SK-N-MC (cell line): Measurements from ENCODE around the gene UBQLN3.

Source experiments
- EZH2 ChIP-seq: fragments of 200-600 bp; sonication (generic); IDR thresholded peaks from one replicate; pipeline ENCODE4 v1.6.1; 2017; ENCODE audit warnings: antibody characterized with exemption
- POLR2AphosphoS5 ChIP-seq: IDR thresholded peaks from 2 replicates; pipeline ENCODE4 v1.6.1; 2012; ENCODE audit warnings: mild to moderate bottlenecking, low read depth, low read length, borderline replicate concordance

DNA sequence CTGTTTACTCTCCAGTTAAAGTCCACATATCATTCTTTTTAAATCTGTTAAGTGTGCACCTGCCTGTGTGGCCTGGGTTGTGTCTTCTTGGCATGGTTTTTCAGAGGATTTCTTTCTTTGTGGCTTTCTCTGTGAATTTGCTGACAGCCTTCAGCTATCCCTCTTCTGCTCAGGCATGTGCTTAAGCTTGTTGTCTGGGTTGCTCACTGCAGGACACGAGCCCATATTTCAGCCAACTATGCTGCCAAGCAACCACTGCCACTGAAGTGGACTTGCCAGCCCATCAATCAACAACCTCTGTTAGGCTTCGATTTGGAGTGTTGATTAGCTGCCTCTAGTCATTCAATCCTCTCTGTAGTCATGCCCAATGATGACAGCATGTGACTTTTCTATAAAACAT lies 42.2 kb downstream of the UBQLN3 start:
- TF ChIP-seq EZH2, result no peak
- TF ChIP-seq POLR2AphosphoS5, result no peak
